Effector memory CD8-positive, alpha-beta T cell (primary cell): ENCODE data around the gene FTSJ1.

Experiments used
- ATAC-seq: fragments of 150-1000 bp; cut with Tn5 transposase; replicated peaks from 2 replicates; pipeline ENCODE4 v1.10.0; 2021; ENCODE audit warnings: mild to moderate bottlenecking, moderate library complexity
- DNase-seq, 3 experiments: peaks; one replicate each; pipeline ENCODE4 v3.0.0; 2021
- H3K27ac Mint-ChIP-seq, 2 donors: one replicate each; pipeline ENCODE4 v1.8.0; 2022; ENCODE audit warnings: mild to moderate bottlenecking in 2 of 2, mixed read lengths in 2 of 2, moderate library complexity in 2 of 2
- H3K27me3 Mint-ChIP-seq, 2 donors: one replicate each; pipeline ENCODE4 v1.8.0; 2022; ENCODE audit warnings: mixed read lengths in 2 of 2
- H3K36me3 Mint-ChIP-seq: one replicate; pipeline ENCODE4 v1.8.0; 2022; ENCODE audit warnings: mild to moderate bottlenecking, moderate library complexity, mixed read lengths; ENCODE audit not compliant: insufficient read depth
- H3K4me1 Mint-ChIP-seq, 2 donors: one replicate each; pipeline ENCODE4 v1.8.0; 2022; ENCODE audit warnings: low read depth in 2 of 2, mixed read lengths in 2 of 2
- H3K4me3 Mint-ChIP-seq, 2 donors: one replicate each; pipeline ENCODE4 v1.8.0; 2022; ENCODE audit warnings: mild to moderate bottlenecking in 2 of 2, mixed read lengths in 2 of 2, moderate library complexity in 2 of 2
- H3K9me3 Mint-ChIP-seq, 2 donors: one replicate each; pipeline ENCODE4 v1.8.0; 2022; ENCODE audit warnings: mixed read lengths in 2 of 2

FTSJ1 gene

DNA sequence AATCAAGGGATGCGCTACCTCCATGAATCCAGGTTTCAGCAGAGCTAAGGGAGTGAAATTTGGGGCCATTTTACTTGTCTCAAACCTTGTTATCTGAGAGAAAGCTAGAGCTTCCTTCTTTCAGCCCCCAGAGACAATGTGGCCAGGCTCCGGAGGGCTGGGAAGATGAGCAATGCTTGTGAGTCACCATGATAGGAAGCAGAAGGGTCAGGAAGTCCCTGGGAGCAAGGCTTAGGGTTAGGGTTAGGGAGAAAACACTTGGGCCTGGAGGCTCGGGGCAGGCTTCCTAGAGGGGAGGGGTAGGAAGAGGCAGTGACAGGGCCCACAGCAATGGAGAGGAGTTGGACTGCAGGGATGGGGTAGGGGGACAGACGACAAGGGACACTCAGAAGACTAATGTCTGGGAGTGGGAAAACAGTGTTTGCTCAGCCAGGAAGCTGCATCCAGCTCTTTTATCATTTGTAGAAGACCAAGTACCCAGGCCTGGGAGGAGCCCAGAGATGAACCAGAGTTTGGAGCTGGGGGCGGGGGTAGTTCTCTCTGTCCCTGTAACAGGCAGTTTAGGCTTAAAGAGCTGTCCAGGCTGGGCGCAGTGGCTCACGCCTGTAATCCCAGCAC lies 16.4 kb downstream of the FTSJ1 start:
- H3K4me3 Mint-ChIP-seq: no peak overlapping the region
- H3K27me3 Mint-ChIP-seq: no peaks in the 10 kb centered on the region
- H3K36me3 Mint-ChIP-seq: peaks cover 2% of the 10 kb centered on the region
- no peak for ATAC-seq
- no peaks in the 10 kb centered on the region for H3K4me1 Mint-ChIP-seq
- H3K9me3 Mint-ChIP-seq: no peaks in the 10 kb centered on the region
- H3K27ac Mint-ChIP-seq: no peak overlapping the region
- no peak for DNase-seq

DNA sequence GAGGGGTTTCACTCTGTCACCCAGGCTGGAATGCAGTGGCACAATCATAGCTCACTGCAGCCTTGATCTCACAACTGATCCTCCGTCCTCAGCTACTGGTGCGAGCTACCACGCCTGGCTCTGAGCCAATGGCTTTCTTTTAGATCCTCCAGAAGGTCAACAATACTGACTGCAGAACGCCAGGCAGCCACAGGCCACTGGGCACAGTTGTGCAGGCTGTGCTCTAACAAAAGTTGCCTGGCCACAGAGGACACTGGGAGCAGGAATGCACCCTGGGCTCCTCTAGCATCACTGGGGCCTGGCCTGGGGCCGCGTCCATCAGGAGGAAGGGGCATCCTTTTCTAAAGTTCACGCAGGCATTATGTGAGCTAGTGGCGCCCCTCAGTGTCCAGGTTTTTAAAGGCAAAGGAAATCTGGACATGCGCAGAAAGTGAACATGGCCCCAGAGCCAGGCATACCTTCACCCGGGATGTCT lies 17.9 kb downstream of the FTSJ1 start:
- no peak overlapping the region for H3K27ac Mint-ChIP-seq
- no peaks in the 10 kb centered on the region for H3K27me3 Mint-ChIP-seq
- H3K36me3 Mint-ChIP-seq: no peaks in the 10 kb centered on the region
- ATAC-seq: no peak
- no peaks in the 10 kb centered on the region for H3K4me1 Mint-ChIP-seq
- DNase-seq: no peak
- H3K9me3 Mint-ChIP-seq: no peaks in the 10 kb centered on the region
- H3K4me3 Mint-ChIP-seq: no peak overlapping the region

DNA sequence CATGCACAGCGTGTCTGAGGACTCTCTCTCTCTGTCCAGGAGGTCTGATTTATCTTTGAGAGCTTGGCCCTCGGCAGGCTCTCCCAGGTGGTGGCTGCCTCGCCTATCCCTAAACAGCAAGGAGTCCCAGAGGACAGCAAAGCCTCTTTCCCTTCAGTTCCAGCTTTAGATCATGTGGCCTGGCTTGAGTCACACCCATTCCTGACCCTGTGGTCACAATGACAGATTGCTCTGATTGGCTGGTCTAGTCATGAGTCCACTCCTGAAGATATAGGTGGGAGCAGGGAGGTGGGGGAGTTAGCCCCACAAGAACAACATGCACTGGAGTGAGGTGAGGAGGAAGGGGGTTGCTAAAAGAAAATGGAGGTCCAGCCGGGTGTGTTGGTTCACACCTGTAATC lies 20.7 kb downstream of the FTSJ1 start:
- no peaks in the 10 kb centered on the region for H3K9me3 Mint-ChIP-seq
- DNase-seq: no peak
- no peaks in the 10 kb centered on the region for H3K4me1 Mint-ChIP-seq
- H3K4me3 Mint-ChIP-seq: no peak overlapping the region
- ATAC-seq: no peak
- no peak overlapping the region for H3K27ac Mint-ChIP-seq
- no peaks in the 10 kb centered on the region for H3K36me3 Mint-ChIP-seq
- no peaks in the 10 kb centered on the region for H3K27me3 Mint-ChIP-seq

GRCh38 chrX:48497871-48498270 lies 21.9 kb downstream of the FTSJ1 start:
- H3K4me1 Mint-ChIP-seq: no peaks in the 10 kb centered on the region
- H3K9me3 Mint-ChIP-seq: no peaks in the 10 kb centered on the region
- no peak for ATAC-seq
- no peak overlapping the region for H3K27ac Mint-ChIP-seq
- no peaks in the 10 kb centered on the region for H3K36me3 Mint-ChIP-seq
- H3K27me3 Mint-ChIP-seq: no peaks in the 10 kb centered on the region
- no peak overlapping the region for H3K4me3 Mint-ChIP-seq
- DNase-seq: no peak

DNA sequence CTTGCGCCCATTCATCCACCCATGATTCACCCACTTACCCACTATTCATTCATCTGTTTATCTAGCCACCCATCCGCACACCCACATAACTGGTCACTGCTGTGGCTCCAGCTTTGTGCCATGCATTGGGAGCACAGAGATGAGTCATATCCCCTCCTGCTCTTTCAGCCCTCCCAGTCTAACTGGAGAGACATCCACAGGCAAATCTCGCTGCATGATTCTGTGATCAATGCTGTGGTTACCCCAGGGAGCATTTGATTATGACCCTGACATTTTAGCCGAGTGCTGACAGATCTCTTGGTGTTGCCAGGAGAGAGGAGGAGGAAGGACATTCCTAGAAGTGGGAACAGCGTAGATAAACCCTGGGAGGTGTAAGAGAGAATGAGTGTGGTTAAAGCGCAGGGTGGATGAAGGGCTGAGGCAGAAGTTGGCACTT lies 22.4 kb downstream of the FTSJ1 start:
- ATAC-seq (no peak), DNase-seq (no peak)
- no peaks in the 10 kb centered on the region for H3K27me3 Mint-ChIP-seq
- H3K27ac Mint-ChIP-seq: no peak overlapping the region
- H3K4me3 Mint-ChIP-seq: no peak overlapping the region
- H3K4me1 Mint-ChIP-seq: no peaks in the 10 kb centered on the region
- H3K9me3 Mint-ChIP-seq: no peaks in the 10 kb centered on the region
- no peaks in the 10 kb centered on the region for H3K36me3 Mint-ChIP-seq

GRCh38 chrX:48504261-48504660 lies 28.3 kb downstream of the FTSJ1 start:
- Mint-ChIP-seq H3K4me1 (peaks cover 5 to 7% of the 10 kb centered on the region in 2 donors), H3K9me3 (no peaks in the 10 kb centered on the region), H3K27me3 (no peaks in the 10 kb centered on the region), H3K36me3 (no peaks in the 10 kb centered on the region), H3K27ac (no peak overlapping the region), H3K4me3 (no peak overlapping the region)
- ATAC-seq (no peak), DNase-seq (no peak)

- no peak for DNase-seq
- no peaks in the 10 kb centered on the region for H3K36me3 Mint-ChIP-seq
- H3K4me1 Mint-ChIP-seq: peaks cover 16 to 17% of the 10 kb centered on the region in 2 donors
- no peak for ATAC-seq
- no peaks in the 10 kb centered on the region for H3K27me3 Mint-ChIP-seq
- no peaks in the 10 kb centered on the region for H3K9me3 Mint-ChIP-seq
- no peak overlapping the region for H3K27ac Mint-ChIP-seq
- H3K4me3 Mint-ChIP-seq: no peak overlapping the region
Measured at GRCh38 chrX:48505481-48505880, 29.5 kb downstream of the FTSJ1 start.

DNA sequence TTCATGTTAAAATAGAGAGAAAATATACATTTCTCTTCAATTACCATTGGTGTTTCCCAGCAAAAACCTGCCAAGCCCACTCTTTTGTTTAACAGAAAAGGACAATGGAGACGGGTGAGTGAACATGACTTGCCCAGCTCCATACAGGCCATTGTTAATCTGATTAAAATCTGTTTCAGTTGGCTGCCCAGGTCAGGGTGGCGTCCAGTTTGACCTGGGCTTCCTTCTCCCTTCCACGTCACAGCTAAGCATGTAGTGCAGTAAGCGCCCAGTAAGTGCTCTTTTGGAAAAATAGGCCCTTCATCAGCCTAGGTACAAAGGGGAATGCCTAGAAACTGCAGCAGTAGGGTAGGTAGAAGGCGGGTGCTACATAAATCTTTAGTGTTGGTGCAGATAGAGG lies 31.2 kb downstream of the FTSJ1 start:
- ATAC-seq (no peak), DNase-seq (no peak)
- Mint-ChIP-seq H3K27me3 (no peaks in the 10 kb centered on the region), H3K4me3 (no peak overlapping the region), H3K9me3 (no peaks in the 10 kb centered on the region), H3K36me3 (no peaks in the 10 kb centered on the region), H3K27ac (no peak overlapping the region), H3K4me1 (peaks cover 26% of the 10 kb centered on the region in 2 donors)

DNA sequence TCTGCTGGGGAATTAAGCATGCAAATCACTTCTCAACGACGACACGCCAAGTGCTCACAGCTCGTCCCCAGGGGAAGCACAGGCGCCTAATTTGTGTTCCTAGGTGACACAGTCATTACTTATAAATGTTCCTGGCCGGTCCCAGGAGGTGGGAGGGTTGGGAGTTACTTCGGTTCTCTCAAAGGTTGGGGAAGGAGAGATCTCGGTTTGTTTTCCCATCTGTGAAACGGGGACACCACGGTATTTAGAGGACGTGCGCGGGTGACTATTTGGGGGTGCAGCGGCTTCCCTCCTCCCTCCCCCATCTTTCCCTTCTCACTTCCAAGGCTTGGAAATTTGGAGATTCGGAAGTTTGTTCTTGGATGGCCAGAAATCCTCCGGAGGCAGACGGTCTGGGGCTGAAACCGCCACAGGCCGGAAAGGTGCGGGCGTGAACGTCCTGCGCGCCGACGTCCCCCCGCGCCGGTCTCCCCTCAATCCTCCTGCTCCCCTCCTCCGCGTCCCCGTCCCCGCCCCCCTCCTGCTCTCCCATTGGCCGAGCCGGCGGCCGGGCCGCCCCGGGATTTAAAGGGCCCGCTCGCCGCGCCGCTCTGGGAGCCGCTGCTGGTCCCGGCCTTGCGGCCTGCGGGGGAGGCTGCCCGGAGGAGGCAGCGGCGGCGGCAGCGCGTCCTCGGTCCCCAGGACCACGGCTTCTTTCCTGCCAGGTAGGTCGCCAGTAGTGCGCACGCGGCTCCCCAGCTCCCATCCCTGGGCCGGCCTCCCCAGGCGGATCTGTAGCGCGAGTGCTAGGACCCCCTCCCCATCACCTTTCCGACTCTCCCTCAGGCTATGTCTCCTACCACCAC lies 32.6 kb downstream of the FTSJ1 start, which contains the start of gene PORCN:
Gene PORCN (plus strand): TSS at position 593 of the 845 bp plus-strand sequence. CDS start 829 bp downstream, outside the sequence.
- Mint-ChIP-seq H3K4me1 (peaks cover 26% of the 10 kb centered on the region in 2 donors), H3K36me3 (no peaks in the 10 kb centered on the region), H3K4me3 (peak within 1 kb of the TSS; percentile 91 to 93), H3K27me3 (no peaks in the 10 kb centered on the region), H3K27ac (peak within 1 kb of the TSS; percentile 92 to 96), H3K9me3 (no peaks in the 10 kb centered on the region)
- peak; percentile 63 to 66 (median 65) for DNase-seq
- ATAC-seq: peak; percentile 93

- Mint-ChIP-seq H3K27ac (peak overlapping the region; percentile 92 to 96), H3K4me1 (peaks cover 26% of the 10 kb centered on the region in 2 donors), H3K9me3 (no peaks in the 10 kb centered on the region), H3K4me3 (peak overlapping the region; percentile 91 to 93), H3K36me3 (no peaks in the 10 kb centered on the region), H3K27me3 (no peaks in the 10 kb centered on the region)
- peak; percentile 47 for ATAC-seq
- no peak for DNase-seq
Measured at GRCh38 chrX:48509245-48509590, 33.2 kb downstream of the FTSJ1 start.

DNA sequence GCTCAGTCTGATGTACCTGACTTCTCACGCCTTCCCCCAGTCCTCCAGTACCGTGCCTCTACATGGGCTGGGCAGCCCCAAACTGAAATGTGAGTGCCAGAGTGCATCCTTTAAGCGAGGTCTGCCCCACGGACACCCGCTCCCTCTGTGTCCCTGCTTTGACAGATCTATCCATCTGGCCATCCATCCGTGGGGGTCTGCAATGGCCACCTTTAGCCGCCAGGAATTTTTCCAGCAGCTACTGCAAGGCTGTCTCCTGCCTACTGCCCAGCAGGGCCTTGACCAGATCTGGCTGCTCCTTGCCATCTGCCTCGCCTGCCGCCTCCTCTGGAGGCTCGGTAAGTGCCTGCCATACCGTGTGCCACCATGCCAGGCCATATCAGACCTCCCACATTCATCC lies 33.6 kb downstream of the FTSJ1 start:
- peak overlapping the region; percentile 92 to 96 for H3K27ac Mint-ChIP-seq
- peaks cover under 1% of the 10 kb centered on the region for H3K36me3 Mint-ChIP-seq
- no peaks in the 10 kb centered on the region for H3K27me3 Mint-ChIP-seq
- peak overlapping the region; percentile 91 to 93 for H3K4me3 Mint-ChIP-seq
- peaks cover 26% of the 10 kb centered on the region in 2 donors for H3K4me1 Mint-ChIP-seq
- ATAC-seq (no peak), DNase-seq (no peak)
- no peaks in the 10 kb centered on the region for H3K9me3 Mint-ChIP-seq

DNA sequence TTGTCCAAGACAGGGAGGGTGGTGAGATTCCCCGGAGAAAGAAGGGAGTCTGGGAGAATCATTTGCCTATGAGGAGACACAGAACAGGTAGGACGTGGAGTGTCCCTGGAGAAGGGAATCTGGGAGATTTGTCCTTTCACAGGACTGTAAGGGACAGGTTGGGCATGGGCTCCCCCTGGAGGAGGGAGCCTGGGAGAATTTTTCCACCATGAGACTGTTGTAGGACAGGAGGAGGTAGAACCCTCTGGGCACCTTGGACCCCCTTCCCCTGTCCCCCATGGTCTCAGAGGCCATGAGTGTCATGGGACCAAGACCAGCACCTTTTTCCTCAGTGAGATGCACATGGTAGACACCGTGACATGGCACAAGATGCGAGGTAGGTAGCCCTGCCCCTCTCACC lies 35.6 kb downstream of the FTSJ1 start:
- Mint-ChIP-seq H3K36me3 (peaks cover 15% of the 10 kb centered on the region), H3K4me3 (no peak overlapping the region), H3K4me1 (peaks cover 26% of the 10 kb centered on the region in 2 donors), H3K9me3 (no peaks in the 10 kb centered on the region), H3K27ac (peak overlapping the region; percentile 46 to 75), H3K27me3 (no peaks in the 10 kb centered on the region)
- ATAC-seq (no peak), DNase-seq (no peak)

DNA sequence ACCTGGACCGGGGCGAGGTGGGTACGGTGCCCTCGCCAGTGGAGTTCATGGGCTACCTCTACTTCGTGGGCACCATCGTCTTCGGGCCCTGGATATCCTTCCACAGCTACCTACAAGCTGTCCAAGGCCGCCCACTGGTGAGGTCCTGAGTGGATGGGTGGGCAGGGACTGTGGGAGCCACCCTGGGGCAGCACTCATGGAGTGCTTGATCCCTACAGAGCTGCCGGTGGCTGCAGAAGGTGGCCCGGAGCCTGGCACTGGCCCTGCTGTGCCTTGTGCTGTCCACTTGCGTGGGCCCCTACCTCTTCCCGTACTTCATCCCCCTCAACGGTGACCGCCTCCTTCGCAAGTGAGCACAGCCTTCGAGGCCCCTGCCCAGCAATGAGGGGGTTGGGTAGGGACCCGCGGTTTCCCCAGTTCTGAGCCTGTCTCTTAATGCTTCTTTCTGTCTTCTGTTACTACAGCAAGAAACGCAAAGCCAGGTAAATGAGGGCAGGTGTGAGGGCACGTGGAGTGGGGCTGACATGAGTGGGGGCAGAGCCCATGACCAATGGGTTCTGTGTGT lies 36.5 kb downstream of the FTSJ1 start:
- peak overlapping the region; percentile 39 to 46 for H3K27ac Mint-ChIP-seq
- no peaks in the 10 kb centered on the region for H3K27me3 Mint-ChIP-seq
- no peak overlapping the region for H3K4me3 Mint-ChIP-seq
- no peaks in the 10 kb centered on the region for H3K9me3 Mint-ChIP-seq
- peaks cover 26% of the 10 kb centered on the region in 2 donors for H3K4me1 Mint-ChIP-seq
- DNase-seq (no peak), ATAC-seq (no peak)
- H3K36me3 Mint-ChIP-seq: peaks cover 15% of the 10 kb centered on the region

- Mint-ChIP-seq H3K27me3 (no peaks in the 10 kb centered on the region), H3K36me3 (peaks cover 15% of the 10 kb centered on the region), H3K4me3 (no peak overlapping the region), H3K9me3 (no peaks in the 10 kb centered on the region), H3K4me1 (peaks cover 21% of the 10 kb centered on the region in 2 donors), H3K27ac (no peak overlapping the region)
- ATAC-seq (no peak), DNase-seq (no peak)
Measured at GRCh38 chrX:48513670-48514069, 37.7 kb downstream of the FTSJ1 start.
